Keratinocyte (primary cell): ENCODE measurements around the gene IRF4. TPM values are rescaled to one million over a fixed set of nuclear protein-coding genes. Genes with fewer than 3 reads are reported as not detected.
"Not testable (repeated sequence)": the region's sequence is repeated elsewhere in the genome, so short reads cannot be mapped to it uniquely, and the experiment has no call there.

Experiments used
- DNase-seq: peaks from one replicate; pipeline ENCODE4 v3.0.0-alpha.2; 2011; ENCODE audit warnings: low read depth, missing footprints, low spot score
- FAIRE-seq: peaks from 2 replicates; lab custom pipeline; 2011; peaks lifted over from hg19 to GRCh38; lab: Jason Lieb, UNC
- H2AFZ ChIP-seq: 2 replicates; pipeline ENCODE4 v1.6.0; 2012; ENCODE audit warnings: low read length, control low read depth, inconsistent platforms; ENCODE audit not compliant: control insufficient read depth
- H3K27ac ChIP-seq: 2 replicates; pipeline ENCODE4 v1.5.1; 2011; ENCODE audit warnings: low read length; ENCODE audit not compliant: control insufficient read depth, insufficient read depth
- H3K27me3 ChIP-seq: 3 replicates; pipeline ENCODE4 v1.6.0; 2011; ENCODE audit warnings: low read length; ENCODE audit not compliant: control insufficient read depth, insufficient read depth; ENCODE audit errors: extremely low read depth
- H3K36me3 ChIP-seq, 2 experiments: 2 replicates in 1 of 2; 3 replicates in 1 of 2; pipeline ENCODE4 v1.5.1; 2011; ENCODE audit warnings: low read length in 2 of 2, mild to moderate bottlenecking in 1 of 2; ENCODE audit not compliant: control insufficient read depth in 2 of 2, insufficient read depth in 2 of 2; ENCODE audit errors: extremely low read depth in 1 of 2
- H3K4me1 ChIP-seq: 3 replicates; pipeline ENCODE4 v1.5.1; 2011; ENCODE audit warnings: low read length; ENCODE audit not compliant: control insufficient read depth, insufficient read depth; ENCODE audit errors: extremely low read depth
- H3K4me2 ChIP-seq: 3 replicates; pipeline ENCODE4 v1.6.0; 2011; ENCODE audit warnings: low read depth, low read length; ENCODE audit not compliant: control insufficient read depth, insufficient read depth; ENCODE audit errors: extremely low read depth
- H3K4me3 ChIP-seq, 3 experiments: fragments of 200-600 bp in 1 of 3; sonication (generic) in 1 of 3; 2 replicates in 2 of 3; 3 replicates in 1 of 3; pipeline ENCODE4 v1.5.1; 2011 to 2016; ENCODE audit warnings: low read length in 3 of 3, mild to moderate bottlenecking in 3 of 3, control low read depth in 2 of 3, inconsistent platforms in 1 of 3, low read depth in 1 of 3, mixed read lengths in 1 of 3, mixed run types in 1 of 3, moderate library complexity in 1 of 3; ENCODE audit not compliant: control insufficient read depth in 2 of 3, insufficient read depth in 2 of 3; ENCODE audit errors: extremely low read depth in 1 of 3
- H3K79me2 ChIP-seq: 2 replicates; pipeline ENCODE4 v1.6.0; 2012; ENCODE audit warnings: low read length; ENCODE audit not compliant: control insufficient read depth, insufficient read depth
- H3K9ac ChIP-seq: 3 replicates; pipeline ENCODE4 v1.6.0; 2011; ENCODE audit warnings: low read length; ENCODE audit not compliant: control insufficient read depth, insufficient read depth; ENCODE audit errors: extremely low read depth
- H3K9me1 ChIP-seq: 3 replicates; pipeline ENCODE4 v1.6.0; 2011; ENCODE audit warnings: low read length; ENCODE audit not compliant: control insufficient read depth, insufficient read depth; ENCODE audit errors: extremely low read depth
- H3K9me3 ChIP-seq: 2 replicates; pipeline ENCODE4 v1.5.1; 2012; ENCODE audit warnings: low read depth, low read length; ENCODE audit not compliant: control insufficient read depth
- H4K20me1 ChIP-seq: 3 replicates; pipeline ENCODE4 v1.6.0; 2011; ENCODE audit warnings: low read length; ENCODE audit not compliant: control insufficient read depth, insufficient read depth; ENCODE audit errors: extremely low read depth
- CTCF ChIP-seq, 3 experiments: IDR thresholded peaks in 1 of 3; conservative IDR thresholded peaks in 1 of 3; optimal IDR thresholded peaks in 1 of 3; 2 replicates in 2 of 3; 3 replicates in 1 of 3; pipeline versions ENCODE3 to v1.5.1; 2011; ENCODE audit warnings: low read length in 3 of 3, mild to moderate bottlenecking in 3 of 3, moderate library complexity in 2 of 3, control low read depth in 1 of 3, inconsistent platforms in 1 of 3; ENCODE audit not compliant: insufficient read depth in 2 of 3; ENCODE audit errors: extremely low read depth in 1 of 3
- EZH2 ChIP-seq: IDR thresholded peaks from one replicate; pipeline ENCODE4 v1.6.1; 2012; ENCODE audit warnings: inconsistent platforms, mild to moderate bottlenecking, low read length, moderate library complexity
- dilution Hi-C: fragments of 300-500 bp; cut with MboI; formaldehyde crosslinking; loops from one replicate; pipeline ENCODE4 v1.7.0; 2020; ENCODE audit warnings: low sequenced_read_pairs; ENCODE audit not compliant: extremely low pct_ligation_motif_present
- polyA plus RNA-seq, 5 experiments: library from polyadenylated mRNA; depleted of rRNA in 3 of 5; stranded (reverse) in 3 of 5; stranded (forward) in 1 of 5; unstranded in 1 of 5; fragments of >200 nt; gene quantifications; 1 replicate in 1 of 5; 2 replicates in 3 of 5; 3 replicates in 1 of 5; pipeline versions ENCODE4 v1.2.1 to v1.2.3, GENCODE V29; 2011 to 2012; ENCODE audit warnings: missing spikeins in 2 of 5, low read depth in 1 of 5, low replicate concordance in 1 of 5

IRF4 gene
- polyA plus RNA-seq, 1 donor (not counting 4 experiments of a cell fraction or from before 2014, with no cell fraction given) = 0.12 TPM

- H3K27me3 ChIP-seq, H3K4me2 ChIP-seq, H3K9ac ChIP-seq, H4K20me1 ChIP-seq, FAIRE-seq, H3K4me3 ChIP-seq, H3K9me3 ChIP-seq, H3K36me3 ChIP-seq, H3K4me1 ChIP-seq, H3K9me1 ChIP-seq, dilution Hi-C loops, H3K79me2 ChIP-seq, H3K27ac ChIP-seq, DNase-seq, H2AFZ ChIP-seq: not testable (repeated sequence)
Observed at GRCh38 chr6:426198-426738, 34.7 kb downstream of the IRF4 start.

- H3K9me3 ChIP-seq = no peaks in the 10 kb centered on the region
- DNase-seq = no peak
- H3K79me2 ChIP-seq = no peaks in the 10 kb centered on the region
- H3K36me3 ChIP-seq = no peaks in the 10 kb centered on the region
- no peak overlapping the region for H3K4me2 ChIP-seq
- no peak overlapping the region for H2AFZ ChIP-seq
- no peaks in the 10 kb centered on the region for H3K4me1 ChIP-seq
- no peak for TF ChIP-seq EZH2
- no peak for TF ChIP-seq CTCF (optimal IDR thresholded peaks at IDR 0.05 in 1 of 3, IDR thresholded peaks at IDR 0.05 in 1 of 3, conservative IDR thresholded peaks at IDR 0.05 in 1 of 3; ENCODE audit: extremely low read depth in 1 of 3, insufficient read depth in 2 of 3, low read length in 3 of 3)
- H3K4me3 ChIP-seq = no peak overlapping the region
- H3K9ac ChIP-seq = no peak overlapping the region
- no peaks in the 10 kb centered on the region for H3K9me1 ChIP-seq
- peaks cover 7% of the 10 kb centered on the region for H3K27me3 ChIP-seq
- H4K20me1 ChIP-seq = no peaks in the 10 kb centered on the region
- dilution Hi-C loops = no loop called here
- FAIRE-seq = no peak
- no peak overlapping the region for H3K27ac ChIP-seq
Observed at GRCh38 chr6:428047-428603, 36.6 kb downstream of the IRF4 start.
